Measurements from ENCODE around the gene IQCH. TPM values are rescaled to one million over a fixed set of nuclear protein-coding genes. Genes with fewer than 3 reads are reported as not detected.
"Not testable (repeated sequence)": the region's sequence is repeated elsewhere in the genome, so short reads cannot be mapped to it uniquely, and the experiment has no call there.

Gene IQCH
- total RNA-seq, 1 experiment from 2014 or later = 4.5 TPM

- H3K9me3 ChIP-seq (replicated peaks) = no peaks in the 10 kb centered on the region
Measured at GRCh38 chr15:67409175-67409574, 154.6 kb downstream of the IQCH start.

DNA sequence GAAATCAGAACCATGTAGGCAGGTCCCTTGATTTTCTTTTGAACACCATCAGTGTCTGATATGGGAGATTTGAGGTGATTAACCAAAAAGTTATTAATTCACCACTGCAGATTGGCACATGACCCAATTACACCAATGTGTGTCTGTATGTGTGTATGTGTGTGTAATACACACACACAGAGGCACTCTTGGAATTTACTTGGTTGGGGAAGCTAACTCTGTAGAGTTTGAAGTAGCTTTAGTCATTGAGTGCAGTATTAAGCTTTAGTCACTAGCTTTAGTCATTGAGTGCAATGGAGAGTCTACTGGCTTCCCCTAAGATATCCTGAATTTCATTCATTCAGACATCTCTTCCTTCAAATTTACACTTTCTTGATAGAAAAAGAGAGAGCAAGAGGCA, 156.9 kb downstream of the IQCH start:
- Histone ChIP-seq H3K27me3 (replicated peaks) (no peaks in the 10 kb centered on the region), H3K9me3 (replicated peaks) (no peaks in the 10 kb centered on the region), H3K27ac (no peak overlapping the region), H3K4me3 (no peak overlapping the region), H3K4me1 (replicated peaks) (peaks cover 31% of the 10 kb centered on the region), H3K36me3 (no peaks in the 10 kb centered on the region)
- no peak for DNase-seq (ENCODE audit: low read depth in 1 of 2, low spot score in 2 of 2)

More at GRCh38 chr15:67409175-67409574, 154.6 kb downstream of the IQCH start:
- Histone ChIP-seq H3K4me1 (replicated peaks) (peaks cover 31% of the 10 kb centered on the region), H3K27ac (no peak overlapping the region), H3K27me3 (replicated peaks) (no peaks in the 10 kb centered on the region), H3K36me3 (no peaks in the 10 kb centered on the region), H3K4me3 (no peak overlapping the region)
- DNase-seq (ENCODE audit: low read depth in 1 of 2, low spot score in 2 of 2) = no peak

DNA sequence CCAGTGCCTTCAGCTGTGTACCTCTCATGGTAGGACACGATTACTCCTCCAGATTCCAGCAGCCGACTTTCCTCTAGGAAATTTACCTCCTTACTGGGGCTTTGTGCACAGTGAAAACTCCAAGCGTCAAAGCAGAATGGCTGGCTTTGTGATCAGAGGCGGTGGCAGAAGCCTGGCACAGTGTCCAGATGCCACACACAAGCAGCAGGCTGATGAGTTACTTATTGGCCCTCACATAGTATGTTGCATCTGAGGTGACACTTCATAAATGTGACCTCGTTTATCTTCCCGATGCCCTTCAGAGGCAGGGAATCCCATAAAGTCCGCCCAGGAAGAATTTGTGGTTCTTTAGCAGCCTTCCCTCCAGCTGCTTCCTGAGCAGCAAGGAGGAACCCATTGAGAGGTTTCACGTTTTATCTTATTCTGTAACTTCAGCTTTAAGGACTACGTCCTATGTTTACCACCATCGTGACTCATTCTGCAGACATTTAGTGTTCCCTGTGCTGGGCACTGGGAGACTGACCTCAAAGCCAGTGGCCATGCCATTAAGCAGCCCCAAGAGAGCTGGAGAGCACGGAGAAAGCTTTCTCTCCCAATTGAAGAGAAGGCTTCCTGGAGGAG, 159.3 kb downstream of the IQCH start:
- Histone ChIP-seq H3K9me3 (replicated peaks) (no peaks in the 10 kb centered on the region), H3K4me1 (replicated peaks) (peaks cover 39% of the 10 kb centered on the region)
- peak; percentile 77 to 78 for DNase-seq (ENCODE audit: low read depth in 1 of 2, low spot score in 2 of 2)

DNA sequence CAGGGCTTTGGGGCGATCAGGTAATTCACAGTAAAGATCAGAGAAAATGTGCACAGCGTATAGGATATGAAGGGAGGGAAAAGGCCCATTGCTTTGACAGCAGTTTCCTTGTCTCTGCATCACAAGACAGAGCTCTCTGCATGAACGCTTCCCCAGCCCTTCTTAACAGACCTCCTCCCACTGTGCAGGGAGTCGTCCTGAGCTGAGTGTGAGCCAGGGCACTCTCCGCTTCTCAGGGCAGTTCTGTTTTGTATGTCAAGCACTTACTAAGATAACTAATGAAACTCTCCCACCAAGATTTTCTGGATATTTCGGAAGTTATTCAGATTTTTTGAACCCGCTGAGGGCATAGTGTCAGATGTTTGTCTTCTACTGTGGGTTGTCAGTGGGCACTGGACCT, 160.6 kb downstream of the IQCH start:
- no peak overlapping the region for H3K27ac ChIP-seq

More for the DNA sequence above, 159.3 kb downstream of the IQCH start:
- Histone ChIP-seq H3K36me3 (no peaks in the 10 kb centered on the region), H3K4me3 (no peak overlapping the region), H3K27ac (peak overlapping the region; percentile 42; the same call in 1 of the 2 replicates), H3K27me3 (replicated peaks) (no peaks in the 10 kb centered on the region)

DNA sequence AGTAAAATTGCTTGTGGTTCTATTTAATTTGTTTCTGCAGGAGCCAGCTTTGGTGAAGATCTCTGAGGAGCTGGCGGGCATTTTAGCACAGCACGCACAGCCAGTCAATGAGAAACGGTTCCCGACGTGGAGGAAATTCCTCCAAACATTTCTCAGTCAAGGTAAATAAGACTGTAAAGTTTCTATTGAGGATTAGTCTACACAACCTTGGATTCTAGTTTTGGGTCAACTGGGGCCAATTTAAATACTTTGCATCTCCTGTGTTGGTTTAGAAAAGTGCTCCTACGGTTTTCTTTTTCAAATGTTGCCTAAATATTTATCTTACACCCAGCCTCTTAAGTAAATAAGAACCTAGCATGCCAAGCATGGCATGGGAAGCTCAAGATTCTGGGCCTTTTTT, 162.3 kb downstream of the IQCH start:
- Histone ChIP-seq H3K9me3 (replicated peaks) (no peaks in the 10 kb centered on the region), H3K27me3 (replicated peaks) (no peaks in the 10 kb centered on the region), H3K4me1 (replicated peaks) (peaks cover 33% of the 10 kb centered on the region), H3K4me3 (no peak overlapping the region), H3K36me3 (no peaks in the 10 kb centered on the region), H3K27ac (no peak overlapping the region)
- DNase-seq (ENCODE audit: low read depth in 1 of 2, low spot score in 2 of 2) = peak in 1 of 2 experiments; percentile 40

More for the DNA sequence above, 160.6 kb downstream of the IQCH start:
- H3K36me3 ChIP-seq = no peaks in the 10 kb centered on the region
- H3K27me3 ChIP-seq (replicated peaks) = no peaks in the 10 kb centered on the region
- peaks cover 33% of the 10 kb centered on the region for H3K4me1 ChIP-seq (replicated peaks)
- no peaks in the 10 kb centered on the region for H3K9me3 ChIP-seq (replicated peaks)
- H3K4me3 ChIP-seq = no peak overlapping the region
- no peak for DNase-seq (ENCODE audit: low read depth in 1 of 2, low spot score in 2 of 2)

- Histone ChIP-seq H3K27me3 (replicated peaks) (no peaks in the 10 kb centered on the region), H3K4me1 (replicated peaks) (peaks cover 14% of the 10 kb centered on the region), H3K4me3 (no peak overlapping the region), H3K9me3 (replicated peaks) (no peaks in the 10 kb centered on the region), H3K36me3 (no peaks in the 10 kb centered on the region), H3K27ac (no peak overlapping the region)
- no peak for DNase-seq (ENCODE audit: low read depth in 1 of 2, low spot score in 2 of 2)
Measured at GRCh38 chr15:67419705-67420104, 165.1 kb downstream of the IQCH start.

DNA sequence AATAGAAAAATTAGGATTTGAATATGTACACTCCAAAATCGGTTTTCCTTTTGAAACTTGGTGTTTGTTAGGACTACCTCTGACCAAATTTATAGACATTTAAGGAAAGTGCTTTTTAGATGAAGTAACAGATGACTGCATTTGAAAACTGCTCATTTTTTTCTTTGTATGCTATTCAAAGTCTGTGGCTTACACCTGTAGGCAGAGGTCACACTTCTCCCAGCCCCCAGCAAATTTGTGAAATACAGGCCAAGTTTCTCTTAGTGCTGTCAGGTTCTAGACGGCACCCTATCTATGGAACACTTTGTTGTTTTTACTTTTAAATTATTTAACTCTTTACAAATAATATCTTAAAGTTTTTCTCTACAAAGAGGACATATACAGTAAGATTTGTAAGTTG, 165.6 kb downstream of the IQCH start:
- H3K9me3 ChIP-seq (replicated peaks) = no peaks in the 10 kb centered on the region
- H3K27ac ChIP-seq = no peak overlapping the region
- DNase-seq (ENCODE audit: low read depth in 1 of 2, low spot score in 2 of 2) = no peak
- no peak overlapping the region for H3K4me3 ChIP-seq
- H3K36me3 ChIP-seq = no peaks in the 10 kb centered on the region
- H3K4me1 ChIP-seq (replicated peaks) = peaks cover 14% of the 10 kb centered on the region
- H3K27me3 ChIP-seq (replicated peaks) = no peaks in the 10 kb centered on the region

- DNase-seq (ENCODE audit: low read depth in 1 of 2, low spot score in 2 of 2) = no peak
- Histone ChIP-seq H3K4me3 (no peak overlapping the region), H3K27me3 (replicated peaks) (no peaks in the 10 kb centered on the region), H3K27ac (no peak overlapping the region), H3K4me1 (replicated peaks) (peaks cover 13% of the 10 kb centered on the region), H3K36me3 (no peaks in the 10 kb centered on the region), H3K9me3 (replicated peaks) (no peaks in the 10 kb centered on the region)
Measured at GRCh38 chr15:67421105-67421504, 166.5 kb downstream of the IQCH start.

DNA sequence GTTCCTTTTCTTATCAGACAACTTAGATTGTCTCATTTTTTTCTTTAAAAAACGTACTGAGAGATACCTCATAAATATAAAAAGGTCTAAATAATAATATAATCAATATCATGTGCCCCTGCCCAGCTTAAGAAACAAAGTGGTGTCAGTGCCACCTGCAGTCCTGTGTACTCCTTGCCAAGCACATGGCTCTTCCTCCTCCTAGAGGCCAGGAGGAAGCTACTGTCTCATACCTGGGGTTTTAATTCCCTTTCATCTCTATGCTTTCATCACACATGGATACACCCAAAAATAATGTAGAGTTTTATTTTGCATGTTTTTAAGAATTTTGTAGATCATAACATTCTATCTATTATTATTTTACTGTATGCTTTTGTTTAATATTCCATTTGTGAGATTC, 167.7 kb downstream of the IQCH start:
- Histone ChIP-seq H3K36me3 (no peaks in the 10 kb centered on the region), H3K4me3 (no peak overlapping the region), H3K9me3 (replicated peaks) (no peaks in the 10 kb centered on the region), H3K27me3 (replicated peaks) (no peaks in the 10 kb centered on the region), H3K27ac (no peak overlapping the region), H3K4me1 (replicated peaks) (peaks cover 2% of the 10 kb centered on the region)
- no peak for DNase-seq (ENCODE audit: low read depth in 1 of 2, low spot score in 2 of 2)

GRCh38 chr15:67433495-67434099, 179.0 kb downstream of the IQCH start:
- peak in 1 of 2 experiments; percentile 56 for DNase-seq (ENCODE audit: low read depth in 1 of 2, low spot score in 2 of 2)
- H3K36me3 ChIP-seq = no peaks in the 10 kb centered on the region
- no peak overlapping the region for H3K4me3 ChIP-seq
- H3K27me3 ChIP-seq (replicated peaks) = no peaks in the 10 kb centered on the region
- no peaks in the 10 kb centered on the region for H3K4me1 ChIP-seq (replicated peaks)
- no peak overlapping the region for H3K27ac ChIP-seq
- no peaks in the 10 kb centered on the region for H3K9me3 ChIP-seq (replicated peaks)

DNA sequence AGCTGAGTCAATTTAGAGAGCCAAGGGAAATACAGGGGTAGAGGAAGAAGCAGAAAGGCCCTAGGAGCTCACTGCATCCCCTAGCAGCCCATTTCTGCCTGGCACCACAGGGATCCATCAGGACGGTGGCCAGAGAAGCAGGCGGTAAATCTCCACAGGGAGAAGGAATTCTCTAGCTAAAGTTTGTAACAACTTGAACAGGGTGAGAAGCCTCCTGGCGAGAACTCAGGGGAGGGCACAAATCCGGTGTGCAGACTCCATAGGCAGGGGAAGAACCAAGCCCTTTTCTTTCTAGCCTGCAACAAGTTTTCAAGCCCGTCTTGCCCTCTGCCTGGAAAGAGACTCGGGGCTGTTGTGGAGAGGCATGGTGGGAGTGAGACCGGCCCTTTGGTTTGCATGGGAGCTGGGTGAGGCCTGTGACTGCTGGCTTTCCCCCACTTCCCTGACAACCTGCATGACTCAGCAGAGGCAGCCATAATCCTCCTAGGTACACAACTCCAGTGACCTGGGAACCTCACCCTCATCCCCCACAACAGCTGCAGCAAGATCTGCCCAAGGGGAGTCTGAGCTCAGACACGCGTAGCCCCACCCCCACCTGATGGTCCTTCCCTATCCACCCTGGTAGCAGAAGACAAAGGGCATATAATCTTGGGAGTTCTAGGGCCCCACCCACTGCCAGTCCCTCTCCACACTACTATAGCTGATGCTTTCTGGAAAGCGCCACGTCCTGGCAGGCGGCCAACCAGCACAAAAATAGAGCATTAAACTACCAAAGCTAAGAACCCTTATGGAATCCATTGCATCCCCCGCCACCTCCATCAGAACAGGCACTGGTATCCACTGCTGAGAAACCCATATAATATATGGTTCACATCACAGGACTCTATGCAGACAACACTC, 182.0 kb downstream of the IQCH start:
- H3K4me3 ChIP-seq; H3K27ac ChIP-seq; H3K9me3 ChIP-seq (replicated peaks); DNase-seq (ENCODE audit: low read depth in 1 of 2, low spot score in 2 of 2); H3K27me3 ChIP-seq (replicated peaks); H3K36me3 ChIP-seq; H3K4me1 ChIP-seq (replicated peaks): not testable (repeated sequence)

DNA sequence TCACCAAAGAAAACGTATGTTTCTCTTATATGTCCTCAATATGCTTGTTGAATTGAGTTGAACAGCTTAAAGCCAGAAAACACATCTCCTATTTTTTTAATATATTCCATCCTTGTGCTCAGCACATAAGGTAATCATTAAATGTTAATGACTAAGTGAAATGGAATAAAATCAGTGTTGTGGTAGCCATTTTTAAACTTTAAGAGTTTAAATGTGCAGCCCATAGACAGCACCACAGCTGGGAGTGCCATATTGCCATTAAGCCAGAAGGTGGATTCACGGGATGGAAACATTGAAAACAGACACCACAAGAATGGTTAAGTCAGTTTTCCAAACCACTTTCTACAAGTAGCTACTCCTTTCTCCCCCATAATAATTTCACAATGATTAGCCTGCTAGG, 189.5 kb downstream of the IQCH start:
- no peaks in the 10 kb centered on the region for H3K36me3 ChIP-seq
- H3K4me3 ChIP-seq = no peak overlapping the region
- DNase-seq (ENCODE audit: low read depth in 1 of 2, low spot score in 2 of 2) = no peak
- H3K9me3 ChIP-seq (replicated peaks) = no peaks in the 10 kb centered on the region
- no peak overlapping the region for H3K27ac ChIP-seq
- no peaks in the 10 kb centered on the region; the same call in 1 of the 2 replicates for H3K27me3 ChIP-seq (replicated peaks)
- no peaks in the 10 kb centered on the region for H3K4me1 ChIP-seq (replicated peaks)

DNA sequence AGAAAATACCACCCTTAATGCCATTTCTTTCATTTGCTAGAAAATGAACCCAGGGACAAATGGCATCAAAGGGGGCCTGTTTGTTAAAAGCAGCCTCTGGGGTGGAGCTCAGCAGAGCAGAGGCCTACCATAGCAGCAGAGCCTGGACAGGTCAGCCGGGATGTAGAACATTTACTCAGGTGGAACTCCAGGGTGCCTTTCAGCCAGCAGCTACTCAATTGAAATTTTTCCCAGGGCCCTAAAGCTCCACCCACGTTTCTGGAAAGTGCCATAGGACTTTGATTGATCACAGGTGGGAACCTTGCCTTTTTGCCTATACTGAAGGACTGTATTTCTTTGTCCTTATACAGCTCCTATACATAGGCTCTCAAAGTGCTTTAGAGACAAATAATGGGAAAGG, 191.9 kb downstream of the IQCH start:
- Histone ChIP-seq H3K4me1 (replicated peaks) (no peaks in the 10 kb centered on the region), H3K9me3 (replicated peaks) (no peaks in the 10 kb centered on the region), H3K27ac (no peak overlapping the region), H3K27me3 (replicated peaks) (no peaks in the 10 kb centered on the region), H3K36me3 (no peaks in the 10 kb centered on the region), H3K4me3 (no peak overlapping the region)
- DNase-seq (ENCODE audit: low read depth in 1 of 2, low spot score in 2 of 2) = no peak

- not testable (repeated sequence) for H3K27me3 ChIP-seq (replicated peaks); H3K4me1 ChIP-seq (replicated peaks); H3K4me3 ChIP-seq; H3K36me3 ChIP-seq; H3K9me3 ChIP-seq (replicated peaks); H3K27ac ChIP-seq; DNase-seq (ENCODE audit: low read depth in 1 of 2, low spot score in 2 of 2)
Measured at GRCh38 chr15:67448372-67448771, 193.8 kb downstream of the IQCH start.
